Left kidney (tissue), 8 donors: ENCODE data around the gene EHD2. TPM values are rescaled to one million over a fixed set of nuclear protein-coding genes. Genes with fewer than 3 reads are reported as not detected.
"Not testable (repeated sequence)": the region's sequence is repeated elsewhere in the genome, so short reads cannot be mapped to it uniquely, and the experiment has no call there.

ENCODE experiments used
- DNase-seq: peaks from one replicate; pipeline ENCODE4 v3.0.0-alpha.2; 2013
- long read RNA-seq, 8 donors: transcript quantifications; one replicate each; lab custom pipeline, GENCODE V29; 2026
- polyA plus RNA-seq: library from polyadenylated mRNA; unstranded; fragments of 120-200 nt; gene quantifications from one replicate; pipeline ENCODE4 v1.2.1, GENCODE V29; 2013; ENCODE audit not compliant: insufficient read length

The EHD2 gene
- polyA plus RNA-seq = 27.4 TPM
- long read RNA-seq, donor 1, transcript EHD2-201 (6 exons, 3,585 nt) = major isoform, 10 of 11 reads
- long read RNA-seq, donor 1, partial matches to known transcripts = 0 of 11 reads
- long read RNA-seq, donor 1, other reads (novel, unspliced or antisense) = 0 of 11 reads
- long read RNA-seq, donor 2, partial matches to known transcripts = 0 of 4 reads
- long read RNA-seq, donor 2, other reads (novel, unspliced or antisense) = 0 of 4 reads
- long read RNA-seq, donor 3, partial matches to known transcripts = 0 of 4 reads
- long read RNA-seq, donor 3, other reads (novel, unspliced or antisense) = 0 of 4 reads
- long read RNA-seq, donor 4 = 0 reads
- long read RNA-seq, donor 5, transcript EHD2-201 (6 exons, 3,585 nt) = major isoform, 8 of 8 reads
- long read RNA-seq, donor 5, partial matches to known transcripts = 0 of 8 reads
- long read RNA-seq, donor 5, other reads (novel, unspliced or antisense) = 0 of 8 reads
- long read RNA-seq, donor 6, transcript EHD2-201 (6 exons, 3,585 nt) = major isoform, 10 of 17 reads
- long read RNA-seq, donor 6, partial matches to known transcripts = 7 of 17 reads
- long read RNA-seq, donor 6, other reads (novel, unspliced or antisense) = 0 of 17 reads
- long read RNA-seq, donor 7, transcript EHD2-201 (6 exons, 3,585 nt) = major isoform, 10 of 12 reads
- long read RNA-seq, donor 7, partial matches to known transcripts = 0 of 12 reads
- long read RNA-seq, donor 7, other reads (novel, unspliced or antisense) = 0 of 12 reads
- long read RNA-seq, donor 8, partial matches to known transcripts = 0 of 4 reads
- long read RNA-seq, donor 8, other reads (novel, unspliced or antisense) = 0 of 4 reads

- DNase-seq = no peak
Observed at GRCh38 chr19:47713046-47714021, at the start of gene EHD2. Gene EHD2 (plus strand): TSS chr19:47713422. CDS start chr19:47716613, 3,191 bp downstream.

DNA sequence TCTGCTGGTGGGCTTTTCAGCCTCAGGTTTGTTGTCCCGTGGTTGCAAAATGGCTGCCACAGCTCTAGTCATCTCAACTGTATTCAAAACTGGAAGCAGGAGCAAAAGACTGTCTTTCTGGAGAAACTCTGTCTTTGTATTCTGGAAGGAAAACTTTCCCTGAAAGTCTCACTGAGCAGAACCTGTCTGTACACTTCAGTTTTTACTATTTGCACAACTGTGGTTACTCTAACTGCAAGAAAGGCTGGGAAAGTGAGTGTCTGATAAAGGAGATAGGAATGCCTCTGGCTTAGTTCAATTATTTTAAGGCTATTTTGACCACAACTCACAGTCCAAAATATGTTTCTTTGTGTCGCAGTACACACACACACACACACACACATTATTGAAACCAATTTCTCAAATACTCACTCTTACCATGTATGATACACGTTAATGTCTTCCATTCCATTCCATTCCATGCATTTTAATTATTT is 49.7 kb upstream of the EHD2 start:
- DNase-seq = no peak

DNA sequence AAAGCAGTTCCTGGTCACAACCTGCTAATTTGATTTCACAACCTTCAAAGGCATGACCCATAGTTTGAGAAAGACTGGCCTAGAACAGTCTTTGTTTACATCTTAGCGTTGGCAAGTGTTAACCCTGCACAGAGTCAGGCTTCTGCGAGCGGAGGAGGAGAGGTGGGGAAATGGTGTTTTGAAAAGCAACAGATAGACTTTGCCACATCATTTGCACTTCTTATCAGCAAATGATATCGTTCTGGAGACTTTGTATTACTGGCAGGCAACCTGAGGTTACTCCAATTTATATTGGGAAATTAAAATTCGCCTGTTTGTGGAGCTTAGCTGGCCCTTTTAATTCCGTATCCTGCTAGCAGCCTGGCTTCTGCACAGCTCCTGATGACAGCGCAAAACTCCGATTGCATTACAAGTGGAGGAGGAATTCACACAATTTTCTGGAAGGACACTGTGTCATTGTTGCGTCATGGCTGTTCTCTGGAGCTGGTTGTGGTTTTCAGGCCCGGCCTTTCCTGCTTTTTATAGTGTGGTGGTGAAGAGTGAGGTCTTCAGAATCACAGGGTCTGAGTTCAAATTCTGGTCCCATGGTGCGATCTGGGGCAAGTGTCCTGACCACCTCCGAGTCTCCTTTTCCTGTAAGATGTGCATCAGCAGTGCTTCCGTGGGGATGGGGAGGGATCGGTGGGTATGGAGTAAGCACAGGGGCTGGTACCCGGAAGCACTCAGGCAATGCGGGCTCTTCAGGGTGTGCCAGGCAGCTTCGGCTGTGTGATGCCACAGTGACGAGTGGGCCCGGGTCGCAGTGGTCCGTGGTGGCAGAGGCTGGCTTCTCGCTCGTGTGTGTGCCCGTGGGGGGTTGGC is 49.1 kb upstream of the EHD2 start:
- no peak for DNase-seq

GRCh38 chr19:47668556-47668955 is 44.7 kb upstream of the EHD2 start:
- DNase-seq = not testable (repeated sequence)

DNA sequence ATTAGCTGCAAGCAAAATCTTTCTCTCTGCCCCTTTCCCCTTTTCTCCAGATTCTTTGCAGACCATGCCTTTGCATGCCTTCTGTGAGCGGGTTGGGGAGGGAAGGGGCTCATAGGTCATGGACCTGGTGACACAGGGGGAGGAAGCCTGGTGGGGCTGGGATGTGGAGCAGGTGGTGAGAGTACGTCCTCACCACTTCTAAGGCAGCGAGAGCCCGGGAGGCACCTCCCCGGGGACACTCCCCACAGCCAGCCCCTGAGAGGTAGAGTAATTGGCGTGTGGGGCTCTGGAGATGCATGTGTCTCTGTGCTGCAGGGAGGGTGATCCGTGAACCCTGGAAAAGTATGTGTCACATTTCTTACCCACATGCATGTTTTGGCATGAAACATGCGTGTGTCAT is 42.5 kb upstream of the EHD2 start:
- no peak for DNase-seq

DNA sequence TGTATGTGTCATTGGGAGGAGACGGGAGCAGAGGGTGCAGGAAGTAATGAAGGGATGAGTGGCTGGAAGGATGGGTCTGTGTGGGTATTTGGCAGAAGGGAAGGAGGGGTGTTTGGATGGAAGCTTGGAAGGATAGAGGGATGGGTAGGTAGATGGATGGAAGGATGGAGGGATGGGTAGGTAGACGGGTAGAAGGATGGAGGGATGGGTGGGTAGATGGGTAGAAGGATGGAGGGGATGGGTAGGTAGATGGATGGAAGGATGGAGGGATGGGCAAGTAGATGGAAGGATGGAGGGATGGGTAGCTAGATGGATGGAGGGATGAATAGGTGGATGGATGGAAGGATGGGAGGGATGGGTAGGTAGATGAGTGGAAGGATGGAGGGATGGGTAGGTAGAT is 41.7 kb upstream of the EHD2 start:
- DNase-seq = no peak

- no peak for DNase-seq
Observed at GRCh38 chr19:47673426-47673825, 39.8 kb upstream of the EHD2 start.

GRCh38 chr19:47674548-47674947 is 38.7 kb upstream of the EHD2 start:
- no peak for DNase-seq

- no peak for DNase-seq
Observed at GRCh38 chr19:47675271-47675670, 38.0 kb upstream of the EHD2 start.

GRCh38 chr19:47675859-47676258 is 37.4 kb upstream of the EHD2 start:
- DNase-seq = no peak

- DNase-seq = no peak
Observed at GRCh38 chr19:47676811-47677210, 36.4 kb upstream of the EHD2 start.

- no peak for DNase-seq
Observed at GRCh38 chr19:47679251-47679900, 33.8 kb upstream of the EHD2 start.

- no peak for DNase-seq
Observed at GRCh38 chr19:47679922-47680857, 33.0 kb upstream of the EHD2 start.

DNA sequence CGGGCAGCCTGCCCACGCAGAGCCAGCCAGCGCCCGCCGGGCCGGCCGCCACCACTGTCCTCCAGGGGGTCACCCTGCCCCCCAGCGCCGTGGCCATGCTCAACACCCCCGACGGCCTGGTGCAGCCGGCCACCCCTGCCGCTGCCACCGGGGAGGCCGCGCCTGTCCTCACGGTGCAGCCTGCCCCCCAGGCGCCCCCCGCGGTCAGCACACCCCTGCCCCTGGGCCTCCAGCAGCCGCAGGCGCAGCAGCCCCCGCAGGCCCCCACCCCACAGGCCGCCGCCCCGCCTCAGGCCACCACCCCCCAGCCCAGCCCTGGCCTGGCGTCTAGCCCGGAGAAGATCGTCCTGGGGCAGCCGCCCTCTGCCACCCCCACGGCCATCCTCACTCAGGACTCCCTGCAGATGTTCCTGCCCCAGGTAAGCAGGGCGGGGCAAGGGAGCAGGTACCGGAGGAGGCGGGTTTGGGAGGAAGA is 32.3 kb upstream of the EHD2 start:
- DNase-seq = no peak

- no peak for DNase-seq
Observed at GRCh38 chr19:47681388-47681787, 31.8 kb upstream of the EHD2 start.

DNA sequence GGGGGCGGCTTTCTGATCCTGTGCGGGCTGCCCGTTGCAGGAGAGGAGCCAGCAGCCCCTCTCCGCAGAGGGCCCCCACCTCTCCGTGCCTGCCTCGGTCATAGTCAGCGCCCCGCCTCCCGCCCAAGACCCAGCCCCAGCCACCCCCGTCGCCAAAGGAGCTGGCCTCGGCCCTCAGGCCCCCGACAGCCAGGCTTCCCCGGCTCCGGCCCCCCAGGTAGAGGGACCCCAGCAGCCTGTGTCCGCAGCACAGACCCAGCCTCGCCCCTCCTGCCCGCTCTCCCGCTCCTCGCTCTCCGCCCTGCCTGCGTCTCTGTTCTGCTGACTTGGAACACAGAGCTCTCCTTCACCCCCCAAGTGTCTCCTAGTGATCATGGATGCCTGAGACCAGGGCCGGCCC is 31.3 kb upstream of the EHD2 start:
- DNase-seq = no peak

GRCh38 chr19:47682939-47683338 is 30.3 kb upstream of the EHD2 start:
- DNase-seq = no peak

- DNase-seq = no peak
Observed at GRCh38 chr19:47686679-47687450, 26.4 kb upstream of the EHD2 start.
